ENCODE results near the gene CSF3R.

The CSF3R gene

DNA sequence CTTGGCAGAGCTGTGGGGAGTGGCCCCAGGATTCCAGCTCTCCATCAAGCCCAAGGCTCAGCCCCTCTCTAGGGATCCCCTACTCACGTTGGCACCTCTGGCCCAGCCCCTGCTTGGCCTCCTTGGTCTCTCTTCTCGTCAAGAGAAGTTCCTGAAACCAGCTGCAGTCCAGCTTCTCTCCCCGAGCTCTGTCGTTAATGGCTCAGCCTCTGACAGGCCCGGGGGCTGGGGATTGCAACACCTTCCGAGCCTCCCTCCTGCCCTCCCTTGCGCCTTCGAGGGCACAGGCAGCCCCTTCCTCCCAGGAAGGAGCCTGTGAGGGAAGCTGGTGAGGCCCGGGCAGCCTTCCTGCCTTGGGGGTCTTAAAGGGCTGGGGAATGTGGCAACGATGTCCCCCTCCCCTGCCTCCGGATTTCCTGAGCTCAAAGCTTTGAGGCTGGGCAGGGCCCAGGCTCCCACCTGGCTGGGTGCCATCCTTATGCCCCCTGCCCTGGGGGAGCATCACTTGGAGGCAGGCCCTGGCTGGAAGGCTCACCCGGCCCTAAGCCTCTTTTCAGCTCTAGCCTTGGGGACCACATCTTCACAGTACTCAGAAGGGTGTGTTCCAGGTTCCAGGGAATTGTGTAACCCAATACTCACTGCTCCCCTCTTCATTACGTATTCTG is at the start of gene CSF3R:
TSS of gene CSF3R (minus strand) at position 190 of the 665 bp plus-strand sequence. CDS start 3,417 bp downstream, outside the sequence.
- H3K4me3 Mint-ChIP-seq = no peak within 1 kb of the TSS
- H3K9me3 Mint-ChIP-seq = no peaks in the 10 kb centered on the region
- TF ChIP-seq, protein P1, sequence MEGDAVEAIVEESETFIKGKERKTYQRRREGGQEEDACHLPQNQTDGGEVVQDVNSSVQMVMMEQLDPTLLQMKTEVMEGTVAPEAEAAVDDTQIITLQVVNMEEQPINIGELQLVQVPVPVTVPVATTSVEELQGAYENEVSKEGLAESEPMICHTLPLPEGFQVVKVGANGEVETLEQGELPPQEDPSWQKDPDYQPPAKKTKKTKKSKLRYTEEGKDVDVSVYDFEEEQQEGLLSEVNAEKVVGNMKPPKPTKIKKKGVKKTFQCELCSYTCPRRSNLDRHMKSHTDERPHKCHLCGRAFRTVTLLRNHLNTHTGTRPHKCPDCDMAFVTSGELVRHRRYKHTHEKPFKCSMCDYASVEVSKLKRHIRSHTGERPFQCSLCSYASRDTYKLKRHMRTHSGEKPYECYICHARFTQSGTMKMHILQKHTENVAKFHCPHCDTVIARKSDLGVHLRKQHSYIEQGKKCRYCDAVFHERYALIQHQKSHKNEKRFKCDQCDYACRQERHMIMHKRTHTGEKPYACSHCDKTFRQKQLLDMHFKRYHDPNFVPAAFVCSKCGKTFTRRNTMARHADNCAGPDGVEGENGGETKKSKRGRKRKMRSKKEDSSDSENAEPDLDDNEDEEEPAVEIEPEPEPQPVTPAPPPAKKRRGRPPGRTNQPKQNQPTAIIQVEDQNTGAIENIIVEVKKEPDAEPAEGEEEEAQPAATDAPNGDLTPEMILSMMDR (IDR thresholded peaks at IDR 0.05; ENCODE audit: unreplicated experiment in 3 of 3) = no peak
- H3K36me3 Mint-ChIP-seq (ENCODE audit: low read depth) = no peaks in the 10 kb centered on the region
- H3K4me1 Mint-ChIP-seq = peaks cover 7% of the 10 kb centered on the region
- H3K27ac Mint-ChIP-seq = no peak within 1 kb of the TSS
- peaks cover 10% of the 10 kb centered on the region for H3K27me3 Mint-ChIP-seq (ENCODE audit: low read depth)

DNA sequence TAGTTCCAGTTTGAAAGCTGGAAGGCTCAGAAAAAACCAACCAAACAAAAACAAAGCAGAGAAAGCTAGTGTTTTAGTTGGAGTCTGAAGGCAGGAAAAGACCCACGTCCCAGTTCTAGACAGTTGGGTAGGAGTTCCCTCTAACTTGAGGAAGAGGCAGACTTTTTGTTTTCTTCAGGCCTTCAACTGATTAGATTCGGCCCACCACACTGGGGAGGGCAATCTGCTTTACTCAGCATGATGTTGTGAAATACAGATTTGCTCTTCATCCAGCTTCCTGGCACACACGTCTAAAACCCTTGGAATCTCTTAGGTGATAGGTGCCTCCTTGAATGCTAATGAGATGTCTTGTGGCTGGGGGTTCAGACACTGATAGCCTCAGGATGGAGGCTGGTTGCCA is 49.1 kb upstream of the CSF3R start:
- H3K4me1 Mint-ChIP-seq = no peaks in the 10 kb centered on the region
- H3K9me3 Mint-ChIP-seq = no peaks in the 10 kb centered on the region
- H3K27ac Mint-ChIP-seq = no peak overlapping the region
- TF ChIP-seq, protein P1 (IDR thresholded peaks at IDR 0.05; ENCODE audit: unreplicated experiment in 3 of 3) = no peak
- H3K4me3 Mint-ChIP-seq = no peak overlapping the region
- H3K36me3 Mint-ChIP-seq (ENCODE audit: low read depth) = no peaks in the 10 kb centered on the region
- peaks cover 36% of the 10 kb centered on the region for H3K27me3 Mint-ChIP-seq (ENCODE audit: low read depth)

DNA sequence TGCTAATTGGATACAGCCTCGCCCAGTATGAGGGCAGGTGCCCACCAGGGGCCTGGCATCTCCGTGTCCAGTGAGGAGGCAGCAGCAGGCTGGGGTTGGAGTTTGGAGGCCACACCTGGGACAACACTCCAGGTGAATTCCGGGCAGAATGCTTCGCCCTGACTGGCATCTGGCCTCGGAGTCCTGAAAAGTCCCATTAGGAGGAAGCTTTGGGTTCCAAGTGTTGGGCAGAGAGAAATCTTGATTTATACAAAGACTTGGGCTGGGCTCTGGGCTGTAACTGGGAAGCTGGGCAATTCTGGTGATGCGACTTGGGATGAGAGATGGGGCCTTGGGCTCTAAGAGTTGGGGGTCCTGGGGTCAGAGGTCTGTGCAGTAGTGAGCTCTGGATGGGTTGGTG is 48.1 kb upstream of the CSF3R start:
- H3K27me3 Mint-ChIP-seq (ENCODE audit: low read depth) = peaks cover 28% of the 10 kb centered on the region
- TF ChIP-seq, protein P1 (IDR thresholded peaks at IDR 0.05; ENCODE audit: unreplicated experiment in 3 of 3) = no peak
- H3K27ac Mint-ChIP-seq = no peak overlapping the region
- H3K4me3 Mint-ChIP-seq = no peak overlapping the region
- H3K4me1 Mint-ChIP-seq = no peaks in the 10 kb centered on the region
- no peaks in the 10 kb centered on the region for H3K36me3 Mint-ChIP-seq (ENCODE audit: low read depth)
- H3K9me3 Mint-ChIP-seq = no peaks in the 10 kb centered on the region

DNA sequence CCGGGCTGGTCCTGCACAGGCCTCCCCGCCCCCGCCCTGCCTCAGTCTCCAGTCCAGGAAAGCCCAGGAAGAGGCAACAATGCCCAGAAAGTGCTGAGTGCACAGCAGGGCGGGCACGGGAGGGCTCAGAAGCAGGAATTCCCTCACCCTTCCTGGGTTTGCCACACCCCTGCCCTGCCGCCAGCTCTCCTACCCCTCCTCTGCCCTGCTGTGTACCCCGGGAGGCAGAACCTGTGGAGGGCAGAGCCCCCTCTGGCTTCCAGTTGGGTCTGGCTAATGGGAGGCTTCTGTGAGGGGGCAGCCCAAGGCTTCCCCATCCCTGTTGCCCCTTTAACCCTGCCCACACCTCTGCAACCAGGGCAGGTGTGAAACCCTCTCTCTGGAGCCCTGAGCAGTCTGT is 47.5 kb upstream of the CSF3R start:
- Mint-ChIP-seq H3K4me3 (no peak overlapping the region), H3K9me3 (no peaks in the 10 kb centered on the region), H3K36me3 (ENCODE audit: low read depth) (no peaks in the 10 kb centered on the region), H3K4me1 (no peaks in the 10 kb centered on the region), H3K27me3 (ENCODE audit: low read depth) (peaks cover 25% of the 10 kb centered on the region), H3K27ac (no peak overlapping the region)
- TF ChIP-seq, protein P1 (IDR thresholded peaks at IDR 0.05; ENCODE audit: unreplicated experiment in 3 of 3) = no peak

DNA sequence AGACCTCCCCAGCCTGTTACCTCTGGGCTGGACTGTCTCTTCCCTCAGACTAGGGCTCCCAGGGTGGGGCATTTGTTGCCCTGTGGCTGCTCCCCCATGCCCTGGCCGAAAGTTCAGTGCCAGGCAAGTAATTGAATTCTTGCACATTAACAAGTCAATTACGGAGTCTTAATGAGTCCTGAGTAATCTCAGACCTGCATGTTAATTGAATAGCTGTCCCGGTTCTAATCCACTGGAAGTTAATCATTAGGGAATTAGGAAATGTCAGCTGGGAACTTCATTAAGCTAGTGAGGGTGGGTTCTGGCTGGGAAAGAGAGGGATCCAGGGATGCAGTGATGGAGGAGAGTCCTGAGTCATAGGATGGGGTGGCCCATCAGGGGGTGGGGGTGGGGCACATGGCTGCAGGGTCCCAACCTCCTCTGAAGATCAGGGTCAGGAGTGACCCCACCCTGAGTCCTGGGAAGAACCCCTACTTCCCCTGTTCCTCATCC is 47.1 kb upstream of the CSF3R start:
- H3K27ac Mint-ChIP-seq = no peak overlapping the region
- H3K36me3 Mint-ChIP-seq (ENCODE audit: low read depth) = no peaks in the 10 kb centered on the region
- no peaks in the 10 kb centered on the region for H3K4me1 Mint-ChIP-seq
- no peaks in the 10 kb centered on the region for H3K9me3 Mint-ChIP-seq
- no peak overlapping the region for H3K4me3 Mint-ChIP-seq
- H3K27me3 Mint-ChIP-seq (ENCODE audit: low read depth) = peaks cover 25% of the 10 kb centered on the region
- TF ChIP-seq, protein P1 (IDR thresholded peaks at IDR 0.05; ENCODE audit: unreplicated experiment in 3 of 3) = no peak

All from nephron (organoid).